ENCODE measurements around the gene FGD4. TPM values are rescaled to one million over a fixed set of nuclear protein-coding genes. Genes with fewer than 3 reads are reported as not detected.

FGD4 gene
- total RNA-seq, 4 donors from 2014 or later, result 32.5 to 51.4 (median 38.8) TPM

GRCh38 chr12:32435921-32436705 is 36.8 kb downstream of the FGD4 start:
- 86 to 87% methylated on average over 7 of the region's 7 CpGs for WGBS, 2 donors
- no peak for TF ChIP-seq POLR2A (IDR thresholded peaks at IDR 0.05)
- TF ChIP-seq CTCF (IDR thresholded peaks at IDR 0.05), result no peak
- Histone ChIP-seq H3K4me3 (replicated peaks in 1 of 3) (no peak overlapping the region), H3K4me1 (no peaks in the 10 kb centered on the region), H3K27ac (no peak overlapping the region), H3K27me3 (no peaks in the 10 kb centered on the region), H3K9me3 (no peaks in the 10 kb centered on the region), H3K36me3 (no peaks in the 10 kb centered on the region)
- DNase-seq, result no peak
- intact Hi-C loops (cut with DNase I), result no loop called here

DNA sequence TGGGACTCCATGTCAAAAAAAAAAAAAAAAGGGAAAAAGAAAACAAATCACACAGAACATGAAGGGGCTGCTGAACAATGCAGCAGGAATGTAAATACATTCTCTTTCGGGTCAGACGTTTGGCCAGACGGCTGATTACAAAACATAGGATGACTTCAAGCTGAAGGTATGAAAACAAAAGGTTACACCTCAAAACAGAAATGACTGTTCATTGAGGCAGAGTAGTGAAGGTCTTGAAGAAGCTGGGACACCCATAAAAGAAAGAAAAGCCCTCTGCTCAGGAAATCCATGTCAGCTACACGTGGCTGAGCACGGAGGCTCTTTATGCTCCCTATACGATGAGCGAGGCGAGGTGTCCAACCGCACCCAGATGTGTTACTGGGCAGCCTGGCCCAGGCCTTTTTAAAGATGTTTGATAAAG is 37.7 kb downstream of the FGD4 start:
- Histone ChIP-seq H3K36me3 (no peaks in the 10 kb centered on the region), H3K4me1 (no peaks in the 10 kb centered on the region), H3K27me3 (no peaks in the 10 kb centered on the region), H3K9me3 (no peaks in the 10 kb centered on the region), H3K4me3 (replicated peaks in 1 of 3) (no peak overlapping the region), H3K27ac (no peak overlapping the region)
- TF ChIP-seq POLR2A (IDR thresholded peaks at IDR 0.05) (no peak), CTCF (IDR thresholded peaks at IDR 0.05) (no peak)
- intact Hi-C loops (cut with DNase I), result no loop called here
- 66 to 71% methylated on average over 9 of the region's 9 CpGs for WGBS, 2 donors
- no peak for DNase-seq

- Histone ChIP-seq H3K27me3 (no peaks in the 10 kb centered on the region), H3K27ac (no peak overlapping the region), H3K36me3 (no peaks in the 10 kb centered on the region), H3K4me1 (peaks cover 0 to 4% of the 10 kb centered on the region in 2 donors), H3K4me3 (replicated peaks in 1 of 3) (no peak overlapping the region), H3K9me3 (no peaks in the 10 kb centered on the region)
- DNase-seq, result no peak
- intact Hi-C loops (cut with DNase I), result no loop called here
- TF ChIP-seq CTCF (IDR thresholded peaks at IDR 0.05) (no peak), POLR2A (IDR thresholded peaks at IDR 0.05) (no peak)
- WGBS, 2 donors, result 96 to 97% methylated on average over 8 to 9 of the region's 9 CpGs
Observed at GRCh38 chr12:32440120-32440865, 40.9 kb downstream of the FGD4 start.

GRCh38 chr12:32443491-32443890 is 44.1 kb downstream of the FGD4 start:
- intact Hi-C loops (cut with DNase I), result no loop called here
- 92% methylated on average over 4 of the region's 4 CpGs for WGBS, 2 donors
- Histone ChIP-seq H3K27me3 (no peaks in the 10 kb centered on the region), H3K4me1 (peaks cover 0 to 4% of the 10 kb centered on the region in 2 donors), H3K4me3 (replicated peaks in 1 of 3) (no peak overlapping the region), H3K27ac (no peak overlapping the region), H3K36me3 (no peaks in the 10 kb centered on the region), H3K9me3 (no peaks in the 10 kb centered on the region)
- no peak for DNase-seq
- TF ChIP-seq CTCF (IDR thresholded peaks at IDR 0.05) (no peak), POLR2A (IDR thresholded peaks at IDR 0.05) (no peak)

- TF ChIP-seq CTCF (IDR thresholded peaks at IDR 0.05) (no peak), POLR2A (IDR thresholded peaks at IDR 0.05) (no peak)
- Histone ChIP-seq H3K4me3 (replicated peaks in 1 of 3) (no peak overlapping the region), H3K4me1 (peaks cover 0 to 4% of the 10 kb centered on the region in 2 donors), H3K36me3 (no peaks in the 10 kb centered on the region), H3K27me3 (no peaks in the 10 kb centered on the region), H3K27ac (peak overlapping the region in 1 of 3 donors; percentile 26), H3K9me3 (no peaks in the 10 kb centered on the region)
- intact Hi-C loops (cut with DNase I), result no loop called here
- DNase-seq, result no peak
- 26 to 32% methylated on average over 2 of the region's 2 CpGs for WGBS, 2 donors
Observed at GRCh38 chr12:32444895-32445294, 45.5 kb downstream of the FGD4 start.
